Stimulated activated memory B cell treated with anti-CD40 and anti-IgM and Interleukin-4, amounts not matched to agents 10 μg/mL and 1 μg/mL and 100 μg/mL, for 72 hours (primary cell): ENCODE measurements around the gene RIPOR3.
"Not testable (repeated sequence)": the region's sequence is repeated elsewhere in the genome, so short reads cannot be mapped to it uniquely, and the experiment has no call there.

ENCODE experiments used
- ATAC-seq: fragments of 150-1000 bp; cut with Tn5 transposase; 2 replicates; pipeline ENCODE4 v1.10.0; 2021
- H3K27ac Mint-ChIP-seq: one replicate; pipeline ENCODE4 v1.8.0; 2022; ENCODE audit warnings: mild to moderate bottlenecking, mixed read lengths
- H3K27me3 Mint-ChIP-seq: one replicate; pipeline ENCODE4 v1.8.0; 2022; ENCODE audit warnings: mixed read lengths
- H3K36me3 Mint-ChIP-seq: one replicate; pipeline ENCODE4 v1.8.0; 2022; ENCODE audit warnings: mixed read lengths
- H3K4me1 Mint-ChIP-seq: one replicate; pipeline ENCODE4 v1.8.0; 2022; ENCODE audit warnings: mixed read lengths
- H3K4me3 Mint-ChIP-seq: one replicate; pipeline ENCODE4 v1.8.0; 2022; ENCODE audit warnings: mild to moderate bottlenecking, moderate library complexity, mixed read lengths
- H3K9me3 Mint-ChIP-seq: one replicate; pipeline ENCODE4 v1.8.0; 2022; ENCODE audit warnings: mixed read lengths

The RIPOR3 gene

DNA sequence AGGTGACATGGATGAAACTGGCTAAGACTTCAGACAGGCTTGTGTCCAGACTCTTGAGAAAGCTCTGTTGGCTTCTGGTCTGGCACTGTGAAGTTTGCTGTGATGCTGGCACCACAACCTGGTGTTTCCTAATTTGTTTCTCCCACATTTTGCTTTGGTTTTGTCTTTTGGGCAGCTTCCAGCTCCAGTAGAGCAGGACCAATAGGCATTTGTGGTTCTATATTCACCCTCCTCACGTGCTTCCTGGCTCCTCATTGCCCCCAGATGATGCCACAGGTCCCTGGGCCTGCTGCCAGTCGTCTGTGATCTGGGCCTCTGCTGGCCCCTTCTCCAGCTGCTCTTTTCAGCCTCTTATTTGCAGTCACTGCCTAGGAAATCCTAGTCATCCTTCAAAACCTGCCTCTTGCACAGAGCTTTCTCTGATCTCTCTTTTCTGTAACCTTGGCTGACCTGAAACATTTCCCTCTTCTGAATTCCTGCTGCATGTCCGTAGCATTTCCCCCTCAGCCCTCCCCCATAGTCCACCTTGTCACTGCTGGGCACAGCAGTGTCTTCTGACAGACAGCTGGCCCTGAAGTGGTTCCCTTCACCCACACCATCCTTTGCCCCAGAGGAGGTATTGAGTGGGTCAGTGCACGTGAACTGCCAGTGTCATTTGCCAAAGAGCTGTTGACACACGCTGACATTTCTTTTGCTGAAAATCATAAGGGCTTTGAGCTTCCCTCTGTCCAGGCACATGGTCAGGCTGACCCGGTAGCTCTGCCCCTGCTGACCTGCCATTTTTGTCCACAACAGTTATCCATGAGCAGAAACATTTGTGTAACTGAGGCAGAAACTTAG is 118.2 kb downstream of the RIPOR3 start:
- Mint-ChIP-seq H3K4me3 (no peak overlapping the region), H3K4me1 (peaks cover 68% of the 10 kb centered on the region), H3K36me3 (peaks cover 65% of the 10 kb centered on the region)

DNA sequence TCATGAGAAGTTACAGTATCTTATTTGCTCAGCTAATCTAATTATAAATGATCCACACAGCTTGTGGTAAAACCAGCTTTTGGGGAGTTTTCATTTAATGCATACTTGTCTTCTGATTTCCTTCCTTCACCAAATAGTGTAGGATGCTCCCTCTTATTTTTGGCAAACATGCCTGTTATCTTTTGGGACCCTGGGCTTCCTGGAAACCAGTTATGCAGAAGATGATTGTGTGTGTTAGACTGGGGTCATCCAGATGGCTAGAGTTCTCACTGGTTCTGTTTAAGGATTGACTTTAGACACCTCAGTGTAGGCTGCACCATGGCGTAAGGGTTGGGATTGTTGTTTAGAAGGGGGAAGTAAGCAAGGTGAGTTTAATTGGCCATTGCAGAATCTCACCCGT is 119.9 kb downstream of the RIPOR3 start:
- Mint-ChIP-seq H3K4me1 (peaks cover 85% of the 10 kb centered on the region), H3K27me3 (no peaks in the 10 kb centered on the region), H3K36me3 (peaks cover 71% of the 10 kb centered on the region), H3K27ac (peak overlapping the region; percentile 81), H3K9me3 (no peaks in the 10 kb centered on the region), H3K4me3 (no peak overlapping the region)
- ATAC-seq, result no peak

More for the DNA sequence above, 118.2 kb downstream of the RIPOR3 start:
- Mint-ChIP-seq H3K27ac (peak overlapping the region; percentile 81), H3K27me3 (no peaks in the 10 kb centered on the region), H3K9me3 (no peaks in the 10 kb centered on the region)
- ATAC-seq, result no peak

DNA sequence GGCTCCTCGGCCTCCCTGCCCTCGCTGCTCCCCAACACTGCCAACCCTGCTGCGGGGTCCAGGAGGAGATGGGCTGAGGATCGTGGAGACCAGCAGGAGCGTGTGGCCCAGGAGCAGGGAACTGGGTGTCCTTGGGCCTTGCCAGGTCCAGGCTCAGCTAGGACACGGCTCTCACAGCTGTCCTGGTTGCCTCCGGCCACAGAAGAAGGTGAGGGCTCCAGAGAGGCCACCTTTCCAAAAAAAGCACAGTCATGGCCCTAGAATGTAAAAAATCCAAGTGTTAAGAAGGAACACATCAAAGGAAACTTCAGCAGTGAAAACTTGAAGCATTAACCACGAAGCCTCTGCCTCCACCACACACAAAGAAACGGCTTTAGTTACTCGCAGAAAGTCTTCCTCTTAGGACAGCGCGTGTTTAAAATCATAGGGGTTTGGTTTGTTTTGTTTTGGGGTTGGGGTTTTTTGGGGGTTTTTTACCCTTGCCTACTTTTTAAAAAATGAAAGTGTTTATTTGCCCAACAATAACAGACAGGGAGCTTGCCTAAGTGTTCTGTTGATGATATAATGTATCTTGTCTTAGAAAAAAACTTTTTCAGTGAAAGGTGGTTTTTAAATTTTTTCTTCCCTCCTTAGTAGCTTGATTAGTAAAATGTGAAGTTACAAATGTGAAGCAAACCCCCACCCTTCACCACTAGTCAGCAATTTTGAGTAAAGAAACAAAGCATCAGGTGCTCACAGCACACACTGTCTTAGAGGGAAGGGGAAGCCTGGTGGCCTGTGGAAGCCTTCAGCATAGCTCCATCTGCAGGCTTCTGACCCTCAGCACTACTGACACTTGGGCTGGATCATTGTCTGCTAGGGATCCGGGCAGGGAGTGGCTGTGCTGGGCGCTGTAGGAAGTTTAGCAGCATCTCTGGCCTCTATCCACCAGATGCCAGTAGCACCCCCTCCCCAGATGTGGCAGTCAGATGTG is 121.2 kb downstream of the RIPOR3 start:
- H3K4me1 Mint-ChIP-seq, result peaks cover 83% of the 10 kb centered on the region
- H3K27ac Mint-ChIP-seq, result peak overlapping the region; percentile 40
- H3K9me3 Mint-ChIP-seq, result no peaks in the 10 kb centered on the region
- H3K36me3 Mint-ChIP-seq, result peaks cover 69% of the 10 kb centered on the region
- ATAC-seq, result peak; percentile 92
- H3K27me3 Mint-ChIP-seq, result no peaks in the 10 kb centered on the region
- peak overlapping the region; percentile 9 for H3K4me3 Mint-ChIP-seq

DNA sequence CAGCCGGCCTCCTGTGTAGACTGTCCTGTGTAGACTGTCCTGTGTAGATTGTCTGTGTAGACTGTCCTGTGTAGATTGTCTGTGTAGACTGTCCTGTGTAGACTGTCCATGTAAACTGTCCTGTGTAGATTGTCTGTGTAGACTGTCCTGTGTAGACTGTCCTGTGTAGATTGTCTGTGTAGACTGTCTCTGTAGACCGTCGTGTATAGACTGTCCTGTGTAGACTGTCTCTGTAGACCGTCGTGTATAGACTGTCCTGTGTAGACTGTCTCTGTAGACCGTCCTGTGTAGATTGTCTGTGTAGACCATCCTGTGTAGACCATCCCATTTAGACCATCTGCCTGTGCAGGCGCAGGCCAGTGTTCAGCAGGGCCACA is 121.9 kb downstream of the RIPOR3 start:
- Mint-ChIP-seq H3K4me3 (peak overlapping the region; percentile 10), H3K36me3 (peaks cover 69% of the 10 kb centered on the region), H3K4me1 (peaks cover 81% of the 10 kb centered on the region), H3K27ac (peak overlapping the region; percentile 40)
- not testable (repeated sequence) for ATAC-seq, H3K27me3 Mint-ChIP-seq, H3K9me3 Mint-ChIP-seq

DNA sequence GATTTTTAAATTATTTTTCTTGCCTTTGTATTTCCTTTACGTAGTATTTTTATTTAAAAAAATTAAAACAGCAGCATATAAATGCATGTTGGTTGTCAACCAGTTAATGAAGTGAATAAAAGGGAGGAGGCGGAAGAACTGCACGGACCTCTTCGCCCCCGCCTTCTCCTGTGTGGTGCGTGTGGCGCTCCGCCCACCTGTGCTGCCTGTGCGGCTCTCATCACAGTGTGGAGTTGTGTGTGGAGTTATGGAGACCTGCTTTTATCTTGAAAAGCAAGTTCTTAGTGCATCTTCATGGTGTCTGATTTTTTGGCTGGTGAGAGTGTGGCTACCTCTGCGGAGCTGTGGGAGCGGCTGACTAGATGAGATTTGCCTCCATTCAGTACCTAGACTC is 122.8 kb downstream of the RIPOR3 start:
- H3K36me3 Mint-ChIP-seq, result peaks cover 66% of the 10 kb centered on the region
- H3K27ac Mint-ChIP-seq, result peak overlapping the region; percentile 40
- no peak overlapping the region for H3K4me3 Mint-ChIP-seq

DNA sequence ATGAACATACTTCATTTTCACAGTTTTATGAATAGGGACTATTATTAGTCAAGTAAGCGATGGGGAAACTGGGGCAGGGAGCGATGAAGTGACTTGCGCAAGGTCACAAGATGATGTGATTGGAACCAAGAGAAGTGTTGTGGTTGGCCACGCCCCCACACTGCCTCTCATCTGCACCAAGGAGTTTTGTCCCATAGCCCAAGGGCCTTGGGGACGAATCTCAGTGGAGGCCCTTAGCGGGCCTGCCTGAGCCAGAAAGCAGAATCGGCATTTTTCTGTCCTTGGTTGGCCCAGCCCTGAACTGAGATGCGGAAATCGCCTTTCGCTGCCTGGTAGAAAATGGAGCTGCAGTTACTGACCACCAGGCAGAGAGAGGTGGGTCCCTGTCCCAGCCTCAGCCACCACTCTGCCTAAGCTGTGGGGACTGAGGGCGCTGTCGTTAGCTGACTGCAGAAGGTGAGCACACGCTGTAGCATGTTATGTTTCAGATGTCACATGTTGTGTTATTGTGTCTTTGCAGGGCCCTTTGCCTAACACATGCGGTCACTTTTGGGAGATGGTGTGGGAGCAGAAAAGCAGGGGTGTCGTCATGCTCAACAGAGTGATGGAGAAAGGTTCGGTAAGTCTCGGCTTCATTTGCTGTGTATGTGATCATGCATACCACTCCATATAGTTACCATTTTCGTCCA is 123.3 kb downstream of the RIPOR3 start:
- Mint-ChIP-seq H3K4me1 (peaks cover 80% of the 10 kb centered on the region), H3K27me3 (no peaks in the 10 kb centered on the region), H3K27ac (peak overlapping the region; percentile 40), H3K9me3 (no peaks in the 10 kb centered on the region), H3K4me3 (no peak overlapping the region), H3K36me3 (peaks cover 66% of the 10 kb centered on the region)
- ATAC-seq, result no peak

More for the DNA sequence above, 122.8 kb downstream of the RIPOR3 start:
- no peaks in the 10 kb centered on the region for H3K27me3 Mint-ChIP-seq
- no peak for ATAC-seq
- peaks cover 80% of the 10 kb centered on the region for H3K4me1 Mint-ChIP-seq
- H3K9me3 Mint-ChIP-seq, result no peaks in the 10 kb centered on the region

DNA sequence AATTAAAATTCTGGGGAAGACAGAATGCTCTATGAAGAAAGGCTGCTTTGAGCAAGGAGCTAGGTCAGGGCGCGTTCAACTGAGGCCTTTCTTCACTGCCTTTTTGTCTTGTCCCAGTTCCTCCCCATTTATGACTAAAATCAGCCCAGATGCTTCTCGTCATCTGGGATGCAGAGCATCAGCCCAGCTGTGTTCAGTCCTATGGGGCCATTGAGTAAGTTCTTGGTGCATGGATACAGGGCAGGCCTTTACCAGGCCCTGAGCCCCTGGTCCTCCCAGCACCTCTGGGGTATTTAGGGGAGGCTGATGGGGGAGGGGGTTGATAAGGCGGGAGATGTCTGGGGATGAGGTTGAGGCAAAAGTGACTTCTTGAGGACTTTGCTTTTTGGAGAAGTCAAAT is 125.5 kb downstream of the RIPOR3 start:
- Mint-ChIP-seq H3K36me3 (peaks cover 74% of the 10 kb centered on the region), H3K9me3 (no peaks in the 10 kb centered on the region), H3K27ac (peak overlapping the region; percentile 40), H3K4me1 (peaks cover 84% of the 10 kb centered on the region), H3K4me3 (no peak overlapping the region), H3K27me3 (no peaks in the 10 kb centered on the region)
- ATAC-seq, result no peak

DNA sequence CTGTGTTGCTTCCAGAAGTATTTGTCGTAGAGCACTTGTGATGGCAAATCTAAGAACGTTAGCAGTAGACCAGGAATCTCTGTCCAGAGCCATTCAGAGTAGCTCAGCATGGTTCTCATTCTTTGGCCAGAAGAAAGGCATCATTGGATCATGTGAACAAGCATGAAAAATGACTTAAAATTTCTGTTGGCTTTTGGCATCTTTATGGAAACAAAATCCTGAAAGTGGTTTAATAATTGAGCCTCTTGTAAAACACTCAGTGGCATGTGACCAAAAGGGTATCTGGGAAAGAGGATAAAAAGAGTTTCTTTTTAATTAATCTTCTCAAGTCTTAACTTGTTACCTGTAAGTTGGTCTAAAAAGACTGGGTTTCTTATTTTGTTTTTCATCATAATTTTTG is 126.0 kb downstream of the RIPOR3 start:
- Mint-ChIP-seq H3K27ac (peak overlapping the region; percentile 40), H3K9me3 (no peaks in the 10 kb centered on the region), H3K4me3 (no peak overlapping the region), H3K27me3 (no peaks in the 10 kb centered on the region), H3K36me3 (peaks cover 75% of the 10 kb centered on the region), H3K4me1 (peaks cover 81% of the 10 kb centered on the region)
- no peak for ATAC-seq

DNA sequence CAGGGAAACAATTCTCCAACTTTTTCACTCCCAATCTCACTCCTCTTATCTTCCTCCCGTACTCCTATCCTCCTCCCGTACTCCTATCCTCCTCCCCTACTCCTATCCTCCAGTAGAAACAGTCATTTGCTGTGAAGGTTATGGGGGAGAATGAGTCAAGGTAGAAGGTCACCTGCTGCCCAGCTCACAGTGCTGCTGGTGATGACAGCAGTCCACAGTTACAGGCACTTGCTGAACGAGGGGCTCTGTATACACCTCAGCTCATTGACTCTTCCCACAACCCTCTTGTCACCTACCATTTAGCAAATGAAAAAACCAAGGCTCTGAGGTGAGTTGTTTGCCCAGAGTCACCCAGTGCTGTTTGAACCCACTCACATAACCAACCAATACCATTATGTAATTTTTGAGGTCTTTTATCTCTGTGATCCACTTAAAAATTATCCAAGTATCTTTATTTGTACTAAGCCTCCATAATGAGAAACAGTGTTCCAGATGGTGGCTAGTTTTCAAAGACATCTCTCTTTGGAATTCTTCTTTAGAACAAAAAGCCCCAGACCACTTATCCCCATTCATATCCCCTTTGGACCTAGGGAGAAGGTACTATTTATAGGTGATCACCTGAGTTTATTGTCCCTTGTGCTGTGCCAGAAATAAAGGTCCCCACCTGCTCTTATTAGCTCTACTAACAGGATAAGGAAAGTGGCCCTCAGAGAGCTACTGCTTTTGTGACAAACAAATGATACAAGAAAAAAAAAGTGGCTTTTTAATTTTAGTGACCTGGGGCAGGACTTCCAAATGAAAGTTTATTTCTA is 128.0 kb downstream of the RIPOR3 start:
- Mint-ChIP-seq H3K27me3 (no peaks in the 10 kb centered on the region), H3K4me3 (no peak overlapping the region), H3K27ac (peak overlapping the region; percentile 80), H3K36me3 (peaks cover 79% of the 10 kb centered on the region), H3K9me3 (no peaks in the 10 kb centered on the region), H3K4me1 (peaks cover 81% of the 10 kb centered on the region)
- no peak for ATAC-seq

DNA sequence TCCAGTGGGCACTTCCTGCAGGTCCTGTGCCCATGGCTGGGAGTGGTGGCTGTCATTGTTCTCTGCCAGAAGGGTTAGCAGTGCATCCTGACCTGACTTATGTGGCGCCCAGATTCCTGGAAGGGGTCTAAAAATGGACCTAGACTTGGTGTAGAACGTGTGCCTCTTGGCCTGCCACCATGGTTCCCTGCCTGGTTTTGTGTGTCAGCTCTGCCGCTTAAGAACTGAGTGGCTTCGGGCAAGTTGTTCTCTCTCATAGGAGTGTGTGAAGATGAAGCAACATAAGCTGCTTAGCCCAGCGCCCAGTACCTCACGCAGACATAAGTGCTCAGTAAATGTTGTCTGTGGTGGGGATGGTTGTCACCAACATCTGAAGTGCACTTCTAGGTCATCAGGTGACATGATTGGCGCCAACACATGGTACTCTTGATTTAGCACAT is 129.1 kb downstream of the RIPOR3 start:
- peak overlapping the region; percentile 80 for H3K27ac Mint-ChIP-seq

DNA sequence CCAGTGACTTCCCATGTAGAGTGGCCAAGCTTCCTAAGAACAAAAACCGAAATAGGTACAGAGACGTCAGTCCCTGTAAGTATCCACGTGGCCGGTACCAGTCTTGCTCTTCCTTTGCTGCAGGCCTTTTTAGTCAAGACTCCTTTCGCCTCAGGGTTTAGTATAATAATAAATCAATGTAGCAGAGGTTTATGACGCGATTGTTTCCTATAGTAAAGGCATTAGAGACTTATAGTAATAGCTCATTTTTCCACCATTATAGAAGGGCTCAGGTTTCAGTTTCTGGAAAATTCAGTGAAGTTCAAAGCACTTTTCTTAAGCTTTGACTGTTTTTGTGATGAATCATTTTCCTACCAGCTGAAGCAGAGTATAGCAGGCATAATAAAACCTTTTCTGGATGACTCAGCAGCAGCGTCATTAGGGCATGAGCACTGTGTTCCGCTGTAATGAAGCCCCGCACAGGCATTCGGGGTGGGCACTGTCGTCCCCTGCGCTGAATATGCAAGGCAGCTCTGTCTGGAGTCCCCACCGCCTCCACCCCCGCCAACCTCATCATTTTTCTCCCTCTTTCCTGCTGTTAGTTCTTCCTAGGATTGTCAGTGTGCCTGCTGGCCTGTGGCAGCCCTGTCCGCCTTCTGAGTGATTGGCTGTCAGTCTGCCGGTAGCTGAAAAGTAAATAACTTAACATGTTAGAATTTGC is 129.8 kb downstream of the RIPOR3 start:
- Mint-ChIP-seq H3K36me3 (peaks cover 75% of the 10 kb centered on the region), H3K4me1 (peaks cover 75% of the 10 kb centered on the region)

More for the DNA sequence above, 129.1 kb downstream of the RIPOR3 start:
- Mint-ChIP-seq H3K9me3 (no peaks in the 10 kb centered on the region), H3K27me3 (no peaks in the 10 kb centered on the region), H3K4me1 (peaks cover 81% of the 10 kb centered on the region), H3K4me3 (no peak overlapping the region), H3K36me3 (peaks cover 79% of the 10 kb centered on the region)
- no peak for ATAC-seq

DNA sequence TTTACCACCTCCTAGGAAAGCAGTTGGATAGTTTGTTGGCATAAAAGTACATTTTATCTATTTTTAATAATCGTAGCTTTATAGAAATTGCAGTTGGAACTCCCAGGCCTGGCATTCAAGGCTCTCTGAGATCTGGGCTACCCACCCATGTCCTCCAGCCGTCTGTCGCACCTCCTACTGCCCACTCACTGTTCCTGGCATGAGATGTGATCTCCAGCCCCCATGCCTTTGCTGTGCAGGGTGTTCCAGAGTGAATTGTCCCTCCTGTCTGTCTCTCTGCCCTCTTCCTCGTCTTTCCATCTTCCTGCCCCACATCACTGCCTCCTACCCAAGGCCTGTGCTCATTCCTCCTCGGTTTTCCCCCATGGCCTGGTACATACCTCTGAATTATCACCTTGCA is 130.5 kb downstream of the RIPOR3 start:
- Mint-ChIP-seq H3K4me3 (peak overlapping the region; percentile 27), H3K27me3 (no peaks in the 10 kb centered on the region), H3K4me1 (peaks cover 75% of the 10 kb centered on the region), H3K27ac (peak overlapping the region; percentile 80), H3K9me3 (no peaks in the 10 kb centered on the region), H3K36me3 (peaks cover 68% of the 10 kb centered on the region)
- ATAC-seq, result no peak

More for the DNA sequence above, 129.8 kb downstream of the RIPOR3 start:
- peak; percentile 88 for ATAC-seq
- no peaks in the 10 kb centered on the region for H3K27me3 Mint-ChIP-seq
- peak overlapping the region; percentile 80 for H3K27ac Mint-ChIP-seq
- H3K9me3 Mint-ChIP-seq, result no peaks in the 10 kb centered on the region
- H3K4me3 Mint-ChIP-seq, result peak overlapping the region; percentile 27

DNA sequence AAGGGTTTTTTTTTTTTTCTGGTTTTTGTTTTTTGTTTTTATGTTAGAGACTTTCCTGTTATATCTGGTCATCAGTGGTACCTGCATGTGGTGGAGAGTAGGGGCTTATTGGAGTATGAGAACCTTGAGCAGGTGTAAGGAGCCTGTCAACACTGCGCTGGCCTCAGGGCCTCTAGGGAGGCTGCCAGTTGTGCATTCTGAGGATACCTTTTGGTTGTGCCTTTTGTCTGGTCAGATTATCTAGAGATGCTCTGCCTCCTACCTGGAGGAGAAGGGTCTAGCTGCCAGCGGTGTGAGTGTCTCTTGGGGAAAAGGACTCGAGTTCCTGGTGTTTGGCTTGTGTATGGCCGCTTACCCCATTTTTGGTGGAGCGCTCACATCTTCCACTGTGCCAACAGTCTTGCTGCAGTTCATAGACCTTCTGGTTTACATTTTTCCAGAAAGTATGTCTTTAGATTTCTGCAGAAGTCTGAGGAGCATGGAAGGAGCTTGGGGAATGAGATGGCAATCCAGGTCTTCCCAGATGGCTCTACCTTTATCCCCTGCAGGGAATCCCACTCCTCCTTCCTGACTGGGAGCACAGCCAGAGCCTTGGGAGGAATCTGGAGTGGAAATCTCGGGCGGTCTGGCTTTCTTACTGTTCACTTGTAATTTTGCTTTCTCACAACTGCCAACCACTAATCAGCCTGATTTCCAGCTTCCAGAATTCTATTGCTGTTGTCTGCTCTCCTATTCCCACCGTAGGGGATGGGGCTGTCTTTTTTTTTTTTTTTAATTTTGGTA is 131.3 kb downstream of the RIPOR3 start:
- Mint-ChIP-seq H3K9me3 (no peaks in the 10 kb centered on the region), H3K27ac (peak overlapping the region; percentile 61), H3K4me3 (no peak overlapping the region), H3K4me1 (peaks cover 73% of the 10 kb centered on the region), H3K36me3 (peaks cover 63% of the 10 kb centered on the region), H3K27me3 (no peaks in the 10 kb centered on the region)
- ATAC-seq, result no peak
